ENCODE measurements around the gene TES. TPM values are rescaled to one million over a fixed set of nuclear protein-coding genes. Genes with fewer than 3 reads are reported as not detected.

The TES gene
- total RNA-seq, 1 experiment from 2014 or later: 120 TPM

DNA sequence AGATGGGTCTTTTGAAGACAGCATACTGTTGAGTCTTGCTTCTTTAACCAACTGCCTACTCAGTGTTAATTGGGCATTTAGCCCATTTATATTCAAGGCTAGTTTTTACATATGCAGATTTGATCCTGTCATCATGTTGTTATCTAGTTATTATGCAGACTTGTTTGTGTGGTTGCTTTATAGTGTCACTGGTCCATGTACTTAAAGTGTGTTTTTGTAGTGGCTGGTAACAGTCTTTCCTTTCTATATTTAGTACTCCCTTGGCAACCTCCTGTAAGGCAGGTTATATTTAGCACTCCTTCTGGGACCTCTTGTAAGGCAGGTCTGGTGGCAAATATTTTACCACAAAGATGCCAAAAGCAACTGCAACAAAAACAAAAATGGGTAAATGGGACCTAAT, 66.7 kb downstream of the TES start:
- intact Hi-C loops (cut with micrococcal nuclease): no loop called here
- Histone ChIP-seq H3K27ac (ENCODE audit: low read length) (no peak overlapping the region), H3K9me3 (ENCODE audit: low read length) (no peaks in the 10 kb centered on the region), H2AFZ (ENCODE audit: low read length) (no peak overlapping the region), H3K36me3 (ENCODE audit: low read depth, low read length) (0 out of 2 replicates have a peak, but pooled peaks cover 2% of the 10 kb centered on the region), H4K20me1 (ENCODE audit: low read length) (no peaks in the 10 kb centered on the region), H3K79me2 (ENCODE audit: low read length) (no peaks in the 10 kb centered on the region), H3K27me3 (ENCODE audit: low read length) (no peaks in the 10 kb centered on the region), H3K4me3 (ENCODE audit: low read length) (no peak overlapping the region), H3K9me2 (replicated peaks; ENCODE audit: low read length) (no peaks in the 10 kb centered on the region), H3F3A (ENCODE audit: low read length, unreplicated experiment) (peaks cover 16% of the 10 kb centered on the region), H3K4me1 (ENCODE audit: insufficient read depth, low read length) (peaks cover 22% of the 10 kb centered on the region), H3K9ac (ENCODE audit: low read length) (no peak overlapping the region), H3K4me2 (ENCODE audit: low read length) (no peak overlapping the region)
- CTCF ChIA-PET: no interaction called here
- no TSS peak for BruUV-seq (replicated peaks)
- ATAC-seq: no peak
- TF ChIP-seq CTCF (conservative IDR thresholded peaks at IDR 0.05; ENCODE audit: low read depth, low read length) (no peak), EZH2 (IDR thresholded peaks at IDR 0.05; ENCODE audit: low read length, unreplicated experiment) (no peak), EZH2phosphoT487 (IDR thresholded peaks at IDR 0.05; ENCODE audit: borderline replicate concordance, low read length) (no peak)
- no peak for DNase-seq
- POLR2A ChIA-PET (ENCODE audit: unreplicated experiment): no interaction called here

- H3K27me3 ChIP-seq (ENCODE audit: low read length): no peaks in the 10 kb centered on the region
- ChIA-PET POLR2A (ENCODE audit: unreplicated experiment) (no interaction called here), CTCF (no interaction called here)
- H2AFZ ChIP-seq (ENCODE audit: low read length): no peak overlapping the region
- H3K9me3 ChIP-seq (ENCODE audit: low read length): no peaks in the 10 kb centered on the region
- H3K4me2 ChIP-seq (ENCODE audit: low read length): no peak overlapping the region
- no peaks in the 10 kb centered on the region for H4K20me1 ChIP-seq (ENCODE audit: low read length)
- 0 out of 2 replicates have a peak, but pooled peaks cover 2% of the 10 kb centered on the region for H3K36me3 ChIP-seq (ENCODE audit: low read depth, low read length)
- no peak overlapping the region for H3K27ac ChIP-seq (ENCODE audit: low read length)
- no TSS peak for BruUV-seq (replicated peaks)
- intact Hi-C loops (cut with micrococcal nuclease): no loop called here
- no peaks in the 10 kb centered on the region for H3K79me2 ChIP-seq (ENCODE audit: low read length)
- H3K4me1 ChIP-seq (ENCODE audit: insufficient read depth, low read length): peaks cover 2% of the 10 kb centered on the region
- H3F3A ChIP-seq (ENCODE audit: low read length, unreplicated experiment): no peaks in the 10 kb centered on the region
- H3K4me3 ChIP-seq (ENCODE audit: low read length): no peak overlapping the region
- ATAC-seq (no peak), DNase-seq (no peak)
- no peak overlapping the region for H3K9ac ChIP-seq (ENCODE audit: low read length)
- no peaks in the 10 kb centered on the region for H3K9me2 ChIP-seq (replicated peaks; ENCODE audit: low read length)
- TF ChIP-seq EZH2 (IDR thresholded peaks at IDR 0.05; ENCODE audit: low read length, unreplicated experiment) (no peak), CTCF (conservative IDR thresholded peaks at IDR 0.05; ENCODE audit: low read depth, low read length) (no peak), EZH2phosphoT487 (IDR thresholded peaks at IDR 0.05; ENCODE audit: borderline replicate concordance, low read length) (no peak)
These were observed 68.9 kb downstream of the TES start for GRCh38 chr7:116279217-116279616.

- no peak overlapping the region for H3K27ac ChIP-seq (ENCODE audit: low read length)
- 0 out of 2 replicates have a peak, but pooled peaks cover 2% of the 10 kb centered on the region for H3K36me3 ChIP-seq (ENCODE audit: low read depth, low read length)
- no peaks in the 10 kb centered on the region for H3K9me3 ChIP-seq (ENCODE audit: low read length)
- no peak overlapping the region for H3K9ac ChIP-seq (ENCODE audit: low read length)
- H3F3A ChIP-seq (ENCODE audit: low read length, unreplicated experiment): no peaks in the 10 kb centered on the region
- TF ChIP-seq EZH2phosphoT487 (IDR thresholded peaks at IDR 0.05; ENCODE audit: borderline replicate concordance, low read length) (no peak), CTCF (conservative IDR thresholded peaks at IDR 0.05; ENCODE audit: low read depth, low read length) (no peak), EZH2 (IDR thresholded peaks at IDR 0.05; ENCODE audit: low read length, unreplicated experiment) (no peak)
- no peak for ATAC-seq
- CTCF ChIA-PET: interaction anchor here (0.6 kb wide), 1 partner anchor 111 kb away, joined by 3 read pairs; no protein-coding TSS in a partner anchor
- H3K27me3 ChIP-seq (ENCODE audit: low read length): no peaks in the 10 kb centered on the region
- H3K4me1 ChIP-seq (ENCODE audit: insufficient read depth, low read length): no peaks in the 10 kb centered on the region
- H4K20me1 ChIP-seq (ENCODE audit: low read length): no peaks in the 10 kb centered on the region
- no peak overlapping the region for H2AFZ ChIP-seq (ENCODE audit: low read length)
- H3K4me3 ChIP-seq (ENCODE audit: low read length): no peak overlapping the region
- POLR2A ChIA-PET (ENCODE audit: unreplicated experiment): no interaction called here
- H3K4me2 ChIP-seq (ENCODE audit: low read length): no peak overlapping the region
- no peaks in the 10 kb centered on the region for H3K79me2 ChIP-seq (ENCODE audit: low read length)
- BruUV-seq (replicated peaks): no TSS peak
- intact Hi-C loops (cut with micrococcal nuclease): no loop called here
- DNase-seq: no peak
- H3K9me2 ChIP-seq (replicated peaks; ENCODE audit: low read length): no peaks in the 10 kb centered on the region
These were observed 70.5 kb downstream of the TES start for GRCh38 chr7:116280803-116281202.
